MM.1S (cell line): ENCODE measurements around the gene ERC2.
"Not testable (repeated sequence)": the region's sequence is repeated elsewhere in the genome, so short reads cannot be mapped to it uniquely, and the experiment has no call there.

Source experiments
- DNase-seq: peaks from one replicate; pipeline ENCODE4 v3.0.0-alpha.2; 2015
- H2AFZ ChIP-seq: fragments of 300-600 bp; sonication (generic); 2 replicates; pipeline ENCODE4 v1.6.0; 2016; ENCODE audit warnings: antibody characterized with exemption, low read length
- H3F3A ChIP-seq: fragments of 300-600 bp; sonication (generic); 2 replicates; pipeline ENCODE4 v1.6.1; 2016; ENCODE audit warnings: mild to moderate bottlenecking, antibody characterized with exemption, low read length, moderate library complexity, mixed read lengths; ENCODE audit not compliant: insufficient read depth
- H3K27ac ChIP-seq: fragments of 300-600 bp; sonication (generic); 2 replicates; pipeline ENCODE4 v1.5.1; 2016; ENCODE audit warnings: mild to moderate bottlenecking, low read length
- H3K27me3 ChIP-seq: fragments of 300-600 bp; sonication (generic); replicated peaks from 2 replicates; pipeline ENCODE4 v1.6.0; 2016; ENCODE audit warnings: low read length; ENCODE audit not compliant: insufficient read depth
- H3K36me3 ChIP-seq: fragments of 300-600 bp; sonication (generic); replicated peaks from 2 replicates; pipeline ENCODE4 v1.6.1; 2016; ENCODE audit warnings: mild to moderate bottlenecking, low read length, mixed read lengths; ENCODE audit not compliant: insufficient read depth
- H3K4me1 ChIP-seq: fragments of 300-600 bp; sonication (generic); 2 replicates; pipeline ENCODE4 v1.6.1; 2016; ENCODE audit warnings: low read length, mixed read lengths
- H3K4me2 ChIP-seq: fragments of 300-600 bp; sonication (generic); 2 replicates; pipeline ENCODE4 v1.6.0; 2016; ENCODE audit warnings: low read depth, low read length
- H3K4me3 ChIP-seq: fragments of 300-600 bp; sonication (generic); 2 replicates; pipeline ENCODE4 v1.5.1; 2016; ENCODE audit warnings: low read length, mixed read lengths
- H3K79me2 ChIP-seq: fragments of 300-600 bp; sonication (generic); 2 replicates; pipeline ENCODE4 v1.6.1; 2016; ENCODE audit warnings: mixed run types, low read length, mixed read lengths
- H3K9ac ChIP-seq: fragments of 300-600 bp; sonication (generic); 2 replicates; pipeline ENCODE4 v1.6.1; 2016; ENCODE audit warnings: low read length, mixed read lengths
- H3K9me2 ChIP-seq: fragments of 300-600 bp; sonication (generic); replicated peaks from 2 replicates; pipeline ENCODE4 v1.6.1; 2016; ENCODE audit warnings: mild to moderate bottlenecking, low read length, mixed read lengths; ENCODE audit not compliant: insufficient read depth
- H3K9me3 ChIP-seq: fragments of 300-600 bp; sonication (generic); replicated peaks from 2 replicates; pipeline ENCODE4 v1.6.1; 2016; ENCODE audit warnings: mild to moderate bottlenecking, low read length, mixed read lengths; ENCODE audit not compliant: insufficient read depth
- H4K20me1 ChIP-seq: fragments of 300-600 bp; sonication (generic); 2 replicates; pipeline ENCODE4 v1.6.1; 2016; ENCODE audit warnings: mild to moderate bottlenecking, low read length, moderate library complexity, mixed read lengths; ENCODE audit not compliant: insufficient read depth
- CTCF ChIP-seq: fragments of 300-600 bp; sonication (generic); IDR thresholded peaks from 2 replicates; pipeline ENCODE4 v1.5.1; 2016; ENCODE audit warnings: antibody characterized with exemption, low read length, mixed read lengths
- EZH2 ChIP-seq: fragments of 300-600 bp; sonication (generic); optimal IDR thresholded peaks from 2 replicates; pipeline ENCODE3; 2017; ENCODE audit warnings: low read depth, mild to moderate bottlenecking, antibody characterized with exemption, low read length, mixed read lengths
- EZH2phosphoT487 ChIP-seq: fragments of 300-600 bp; sonication (generic); IDR thresholded peaks from 2 replicates; pipeline ENCODE4 v1.6.1; 2018; ENCODE audit warnings: antibody characterized with exemption, low read length

ERC2 gene

GRCh38 chr3:56069766-56070165, 398.5 kb downstream of the ERC2 start:
- TF ChIP-seq CTCF (no peak), EZH2phosphoT487 (no peak), EZH2 (no peak)
- Histone ChIP-seq H3F3A (no peaks in the 10 kb centered on the region), H2AFZ (no peak overlapping the region), H3K9me2 (no peaks in the 10 kb centered on the region), H3K27me3 (no peaks in the 10 kb centered on the region), H3K4me3 (no peak overlapping the region), H3K4me2 (no peak overlapping the region), H3K79me2 (no peaks in the 10 kb centered on the region), H3K27ac (no peak overlapping the region), H3K4me1 (no peaks in the 10 kb centered on the region), H4K20me1 (no peaks in the 10 kb centered on the region), H3K9ac (no peak overlapping the region), H3K36me3 (no peaks in the 10 kb centered on the region), H3K9me3 (no peaks in the 10 kb centered on the region)
- DNase-seq = no peak

GRCh38 chr3:56066405-56066804, 401.9 kb downstream of the ERC2 start:
- H3K36me3 ChIP-seq, H3K4me3 ChIP-seq, H3K27me3 ChIP-seq, H3K4me1 ChIP-seq, H3K4me2 ChIP-seq, H3K9ac ChIP-seq, H3K79me2 ChIP-seq, H2AFZ ChIP-seq, H3K9me2 ChIP-seq, H3K27ac ChIP-seq, H3F3A ChIP-seq, H4K20me1 ChIP-seq, H3K9me3 ChIP-seq, DNase-seq: not testable (repeated sequence)

GRCh38 chr3:56064684-56065083, 403.6 kb downstream of the ERC2 start:
- TF ChIP-seq EZH2 (no peak), CTCF (no peak), EZH2phosphoT487 (no peak)
- Histone ChIP-seq H3K27ac (no peak overlapping the region), H3K9ac (no peak overlapping the region), H2AFZ (no peak overlapping the region), H3K4me1 (no peaks in the 10 kb centered on the region), H3K4me3 (no peak overlapping the region), H3K9me3 (no peaks in the 10 kb centered on the region), H3F3A (no peaks in the 10 kb centered on the region), H4K20me1 (no peaks in the 10 kb centered on the region), H3K36me3 (no peaks in the 10 kb centered on the region), H3K9me2 (no peaks in the 10 kb centered on the region), H3K79me2 (no peaks in the 10 kb centered on the region), H3K4me2 (no peak overlapping the region), H3K27me3 (no peaks in the 10 kb centered on the region)
- DNase-seq = no peak

- H3K9ac ChIP-seq = no peak overlapping the region
- no peaks in the 10 kb centered on the region for H3K4me1 ChIP-seq
- TF ChIP-seq CTCF (no peak), EZH2phosphoT487 (no peak), EZH2 (no peak)
- no peak overlapping the region for H3K4me2 ChIP-seq
- no peaks in the 10 kb centered on the region for H3K79me2 ChIP-seq
- H3K9me3 ChIP-seq = no peaks in the 10 kb centered on the region
- no peak overlapping the region for H2AFZ ChIP-seq
- DNase-seq = no peak
- H3K9me2 ChIP-seq = no peaks in the 10 kb centered on the region
- no peaks in the 10 kb centered on the region for H3F3A ChIP-seq
- H4K20me1 ChIP-seq = no peaks in the 10 kb centered on the region
- H3K27ac ChIP-seq = no peak overlapping the region
- H3K27me3 ChIP-seq = no peaks in the 10 kb centered on the region
- H3K4me3 ChIP-seq = no peak overlapping the region
- no peaks in the 10 kb centered on the region for H3K36me3 ChIP-seq
Measured at GRCh38 chr3:56061279-56061626, 407.0 kb downstream of the ERC2 start.
